ENCODE measurements around the gene DKK3.

DKK3 gene

GRCh38 chr11:11935536-11935935 lies 72.9 kb downstream of the DKK3 start:
- no peak for DNase-seq

- DNase-seq: no peak
These were observed 76.9 kb downstream of the DKK3 start for GRCh38 chr11:11931461-11932055.

- no peak for DNase-seq
These were observed 78.5 kb downstream of the DKK3 start for GRCh38 chr11:11929920-11930319.

- no peak for DNase-seq
These were observed 84.6 kb downstream of the DKK3 start for GRCh38 chr11:11923828-11924227.

- no peak for DNase-seq
These were observed 91.4 kb downstream of the DKK3 start for GRCh38 chr11:11916981-11917399.

- DNase-seq: no peak
These were observed 92.8 kb downstream of the DKK3 start for GRCh38 chr11:11915625-11916024.

GRCh38 chr11:11913395-11913794 lies 95.0 kb downstream of the DKK3 start:
- DNase-seq: no peak

Data from activated naive CD4-positive, alpha-beta T cell treated with Interleukin-2 at 50 U/mL for 16 hours (primary cell).